Activated T-cell treated with anti-CD3 and anti-CD28 coated beads, Interleukin-2, amount 50 U/mL, for 72 hours (primary cell): ENCODE data around the gene KIZ. TPM values are rescaled to one million over a fixed set of nuclear protein-coding genes. Genes with fewer than 3 reads are reported as not detected.
"Not testable (repeated sequence)": the region's sequence is repeated elsewhere in the genome, so short reads cannot be mapped to it uniquely, and the experiment has no call there.

Source experiments
- ATAC-seq, 2 donors: fragments of 150-1000 bp; cut with Tn5 transposase; replicated peaks in 1 of 2; 2 replicates each; pipeline ENCODE4 v1.10.0; 2021; ENCODE audit warnings: moderate library complexity in 2 of 2, mild to moderate bottlenecking in 1 of 2
- DNase-seq, 2 donors: peaks; one replicate each; pipeline ENCODE4 v3.0.0; 2021 to 2022; ENCODE audit warnings: mixed read lengths in 1 of 2
- H3K27ac Mint-ChIP-seq: one replicate; pipeline ENCODE4 v1.8.0; 2022; ENCODE audit warnings: mild to moderate bottlenecking, moderate library complexity, mixed read lengths
- H3K27me3 Mint-ChIP-seq: one replicate; pipeline ENCODE4 v1.8.0; 2022; ENCODE audit warnings: low read depth, mixed read lengths
- H3K36me3 Mint-ChIP-seq, 2 donors: one replicate each; pipeline ENCODE4 v1.8.0; 2022; ENCODE audit warnings: mixed read lengths in 2 of 2, mild to moderate bottlenecking in 1 of 2; ENCODE audit not compliant: insufficient read depth in 2 of 2
- H3K4me1 Mint-ChIP-seq: one replicate; pipeline ENCODE4 v1.8.0; 2022; ENCODE audit warnings: low read depth, mixed read lengths
- H3K4me3 Mint-ChIP-seq, 2 donors: one replicate each; pipeline ENCODE4 v1.8.0; 2022; ENCODE audit warnings: mild to moderate bottlenecking in 2 of 2, mixed read lengths in 2 of 2, moderate library complexity in 2 of 2
- H3K9me3 Mint-ChIP-seq, 2 donors: one replicate each; pipeline ENCODE4 v1.8.0; 2022; ENCODE audit warnings: mixed read lengths in 2 of 2
- total RNA-seq, 2 donors: library from RNA; stranded (reverse); gene quantifications; one replicate each; pipeline ENCODE4 v1.2.3, GENCODE V29; 2022

The KIZ gene
- total RNA-seq, 2 donors from 2014 or later, result 24.0 to 30.9 TPM

DNA sequence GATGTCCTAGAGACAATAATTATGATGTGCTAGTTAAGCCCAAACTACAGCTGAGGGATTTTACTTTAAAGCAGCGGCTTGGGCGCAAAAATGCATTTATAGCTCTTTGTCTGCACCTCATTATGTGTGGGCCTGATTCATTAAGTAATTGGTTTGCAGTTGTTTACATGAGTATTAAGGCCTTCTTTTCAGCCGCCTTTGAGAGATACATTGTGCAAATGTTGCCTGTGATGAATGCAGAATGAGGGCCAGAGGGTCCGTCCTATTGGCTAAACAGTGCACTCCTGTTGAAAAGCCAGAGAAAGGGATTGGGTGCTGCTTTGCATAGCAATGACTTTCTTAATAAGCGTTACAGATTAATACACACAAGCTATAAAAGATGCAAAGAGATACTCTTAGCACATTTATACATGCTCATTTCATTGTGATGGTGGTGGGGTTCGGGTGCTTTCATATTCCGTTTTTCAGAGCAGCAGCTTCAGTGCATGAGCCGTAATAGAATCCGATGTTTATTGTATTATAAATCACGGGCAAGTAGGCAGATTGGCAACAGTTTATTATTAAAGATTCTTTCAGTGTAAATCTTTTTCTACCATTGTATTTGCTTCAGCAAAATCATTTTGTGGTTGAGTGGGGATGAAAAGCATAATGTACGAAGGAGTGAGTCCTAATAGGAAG lies 109.1 kb downstream of the KIZ start:
- peaks cover 5% of the 10 kb centered on the region for H3K4me1 Mint-ChIP-seq
- no peaks in the 10 kb centered on the region for H3K36me3 Mint-ChIP-seq
- no peak overlapping the region for H3K27ac Mint-ChIP-seq
- no peak for ATAC-seq
- H3K9me3 Mint-ChIP-seq, result no peaks in the 10 kb centered on the region
- no peak overlapping the region for H3K4me3 Mint-ChIP-seq
- no peaks in the 10 kb centered on the region for H3K27me3 Mint-ChIP-seq
- no peak for DNase-seq

GRCh38 chr20:21235484-21236445 lies 109.9 kb downstream of the KIZ start:
- peaks cover 5% of the 10 kb centered on the region for H3K4me1 Mint-ChIP-seq
- no peak overlapping the region for H3K27ac Mint-ChIP-seq
- no peaks in the 10 kb centered on the region for H3K27me3 Mint-ChIP-seq
- H3K36me3 Mint-ChIP-seq, result no peaks in the 10 kb centered on the region
- H3K9me3 Mint-ChIP-seq, result no peaks in the 10 kb centered on the region
- ATAC-seq (peak; percentile 75 to 80), DNase-seq (peak; percentile 68 to 76)
- H3K4me3 Mint-ChIP-seq, result peak overlapping the region; percentile 52 to 72

DNA sequence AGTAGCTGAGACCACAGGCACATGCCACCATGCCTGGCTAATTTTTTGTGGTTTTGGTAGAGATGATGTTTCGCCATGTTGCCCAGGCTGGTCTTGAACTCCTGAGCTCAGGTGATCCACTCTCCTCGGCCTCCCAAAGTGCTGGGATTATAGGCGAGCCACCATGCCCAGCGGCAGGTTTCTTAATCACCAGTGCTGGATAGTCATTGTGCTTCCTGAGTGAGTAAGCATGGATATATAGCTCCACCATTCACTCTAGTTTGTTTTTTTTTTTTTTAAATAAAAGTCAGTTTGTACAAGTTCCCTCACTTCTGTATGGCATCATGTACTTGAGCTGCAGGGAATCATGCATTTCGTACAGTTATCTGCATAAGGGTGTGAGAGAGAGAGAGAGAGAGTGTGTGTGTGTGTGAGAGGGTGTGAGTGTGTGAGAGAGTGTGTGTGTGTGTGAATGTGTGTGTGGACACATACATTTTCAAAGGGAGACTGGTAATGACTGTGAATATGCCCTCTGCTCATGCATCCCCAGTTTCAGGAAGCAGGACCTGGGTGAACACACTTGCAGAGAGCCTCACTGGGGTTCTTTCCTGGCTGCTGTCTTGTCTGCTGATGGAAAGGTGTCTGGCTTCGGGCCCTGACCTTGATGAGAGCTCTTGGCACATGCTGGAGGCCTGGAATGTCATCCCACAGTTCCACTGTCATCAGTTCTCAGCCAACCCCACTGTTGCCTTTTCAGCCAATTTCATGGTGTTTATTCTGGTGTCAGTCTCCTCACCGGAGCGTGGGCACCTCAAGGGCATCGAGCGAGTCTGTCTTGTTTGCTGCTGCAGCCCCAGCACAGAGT lies 112.3 kb downstream of the KIZ start:
- Mint-ChIP-seq H3K4me1 (peaks cover 5% of the 10 kb centered on the region), H3K27ac (no peak overlapping the region), H3K27me3 (no peaks in the 10 kb centered on the region), H3K4me3 (no peak overlapping the region), H3K9me3 (no peaks in the 10 kb centered on the region), H3K36me3 (no peaks in the 10 kb centered on the region)
- DNase-seq (no peak), ATAC-seq (no peak)

DNA sequence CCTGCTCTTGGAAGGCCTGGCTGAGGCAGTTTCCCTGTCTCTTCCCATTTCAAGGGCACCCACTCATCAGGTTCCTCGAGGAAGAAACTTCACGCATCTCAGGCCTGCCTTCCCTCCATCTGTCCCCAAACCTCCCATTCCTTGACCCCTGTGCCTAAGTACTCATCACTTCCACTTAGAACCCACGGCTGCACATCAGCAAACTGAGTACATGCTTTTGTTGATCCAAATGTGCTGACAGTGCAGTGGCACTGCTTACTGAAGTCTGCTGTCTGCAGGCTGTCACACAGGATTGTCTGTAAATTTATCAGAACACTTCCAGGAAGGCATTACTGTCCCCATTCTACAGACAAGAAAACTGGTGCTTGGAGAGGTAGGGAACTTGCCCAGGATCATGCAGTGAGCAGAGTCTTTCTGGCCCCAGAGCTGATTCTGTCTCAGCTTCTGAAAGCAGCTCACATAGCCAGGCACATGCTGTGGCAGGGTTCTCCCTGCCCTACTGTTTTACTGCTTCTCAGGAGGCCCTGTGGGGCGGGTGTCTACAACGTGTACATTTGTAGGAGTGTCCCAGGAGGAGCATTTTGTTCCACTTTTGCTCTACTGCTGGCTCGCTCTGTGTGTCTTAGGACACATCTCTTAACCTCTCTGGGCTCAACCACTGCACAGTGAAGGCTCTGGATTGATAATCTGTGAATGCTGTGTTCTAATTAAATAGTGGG lies 113.1 kb downstream of the KIZ start:
- Mint-ChIP-seq H3K4me1 (peaks cover 5% of the 10 kb centered on the region), H3K36me3 (no peaks in the 10 kb centered on the region), H3K9me3 (no peaks in the 10 kb centered on the region), H3K4me3 (no peak overlapping the region), H3K27ac (no peak overlapping the region), H3K27me3 (no peaks in the 10 kb centered on the region)
- DNase-seq, result no peak
- ATAC-seq, result no peak

DNA sequence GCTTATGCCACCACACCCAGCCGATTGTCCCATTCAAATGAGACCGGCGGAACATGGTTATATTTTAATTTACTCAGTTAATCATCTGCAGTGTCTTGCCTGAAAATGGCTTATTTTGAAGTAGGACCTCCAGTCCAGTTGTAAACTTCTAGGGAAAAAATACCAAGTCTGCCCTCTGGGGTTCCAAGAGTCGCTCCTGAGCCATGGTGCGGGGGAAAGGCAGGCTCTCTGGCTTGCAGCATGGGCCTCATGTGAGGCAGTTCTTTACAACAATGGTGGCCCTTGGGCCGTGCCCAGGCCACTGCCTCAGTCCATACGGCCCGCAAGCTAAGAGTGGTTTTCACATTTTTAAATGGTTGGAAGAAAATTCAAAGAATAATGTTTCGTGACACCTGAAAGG lies 114.5 kb downstream of the KIZ start:
- H3K27ac Mint-ChIP-seq, result no peak overlapping the region
- H3K36me3 Mint-ChIP-seq, result no peaks in the 10 kb centered on the region
- ATAC-seq (no peak), DNase-seq (no peak)
- peaks cover 5% of the 10 kb centered on the region for H3K4me1 Mint-ChIP-seq
- no peaks in the 10 kb centered on the region for H3K9me3 Mint-ChIP-seq
- no peak overlapping the region for H3K4me3 Mint-ChIP-seq
- H3K27me3 Mint-ChIP-seq, result no peaks in the 10 kb centered on the region

DNA sequence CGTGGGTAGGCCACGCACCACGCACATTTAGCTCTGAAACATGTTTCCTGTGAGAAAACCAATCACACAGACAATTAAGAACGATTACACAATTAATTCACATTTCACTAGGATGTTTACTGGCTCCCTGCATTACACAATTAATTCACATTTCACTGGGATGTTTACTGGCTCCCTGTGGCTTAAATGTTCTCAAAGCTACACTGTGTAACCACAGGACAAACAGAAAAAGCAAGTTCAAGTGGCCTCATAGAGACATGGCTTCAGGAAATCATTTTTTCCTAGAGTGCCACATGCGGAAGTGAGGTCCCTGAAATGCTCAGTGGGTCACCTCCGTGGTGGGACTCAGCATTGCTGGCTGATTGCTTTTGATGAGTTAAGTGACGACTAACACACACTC lies 115.5 kb downstream of the KIZ start:
- Mint-ChIP-seq H3K4me1 (no peaks in the 10 kb centered on the region), H3K4me3 (no peak overlapping the region), H3K27ac (no peak overlapping the region), H3K27me3 (no peaks in the 10 kb centered on the region), H3K36me3 (no peaks in the 10 kb centered on the region), H3K9me3 (no peaks in the 10 kb centered on the region)
- no peak for ATAC-seq
- no peak for DNase-seq

- Mint-ChIP-seq H3K4me1 (no peaks in the 10 kb centered on the region), H3K27me3 (no peaks in the 10 kb centered on the region), H3K27ac (no peak overlapping the region), H3K36me3 (peaks cover 0 to 2% of the 10 kb centered on the region in 2 donors), H3K4me3 (no peak overlapping the region), H3K9me3 (no peaks in the 10 kb centered on the region)
- DNase-seq, result no peak
- ATAC-seq, result no peak
These were observed 117.9 kb downstream of the KIZ start for GRCh38 chr20:21243811-21244210.

- Mint-ChIP-seq H3K27me3 (no peaks in the 10 kb centered on the region), H3K9me3 (no peaks in the 10 kb centered on the region), H3K4me3 (no peak overlapping the region), H3K4me1 (peaks cover 10% of the 10 kb centered on the region), H3K36me3 (peaks cover 0 to 2% of the 10 kb centered on the region in 2 donors), H3K27ac (no peak overlapping the region)
- DNase-seq, result no peak
- ATAC-seq, result no peak
These were observed 118.9 kb downstream of the KIZ start for GRCh38 chr20:21244808-21245207.

- Mint-ChIP-seq H3K4me1 (peaks cover 23% of the 10 kb centered on the region), H3K27ac (no peak overlapping the region), H3K9me3 (no peaks in the 10 kb centered on the region), H3K4me3 (no peak overlapping the region), H3K27me3 (no peaks in the 10 kb centered on the region), H3K36me3 (peaks cover 0 to 2% of the 10 kb centered on the region in 2 donors)
- DNase-seq (no peak), ATAC-seq (no peak)
These were observed 120.3 kb downstream of the KIZ start for GRCh38 chr20:21246161-21246560.

DNA sequence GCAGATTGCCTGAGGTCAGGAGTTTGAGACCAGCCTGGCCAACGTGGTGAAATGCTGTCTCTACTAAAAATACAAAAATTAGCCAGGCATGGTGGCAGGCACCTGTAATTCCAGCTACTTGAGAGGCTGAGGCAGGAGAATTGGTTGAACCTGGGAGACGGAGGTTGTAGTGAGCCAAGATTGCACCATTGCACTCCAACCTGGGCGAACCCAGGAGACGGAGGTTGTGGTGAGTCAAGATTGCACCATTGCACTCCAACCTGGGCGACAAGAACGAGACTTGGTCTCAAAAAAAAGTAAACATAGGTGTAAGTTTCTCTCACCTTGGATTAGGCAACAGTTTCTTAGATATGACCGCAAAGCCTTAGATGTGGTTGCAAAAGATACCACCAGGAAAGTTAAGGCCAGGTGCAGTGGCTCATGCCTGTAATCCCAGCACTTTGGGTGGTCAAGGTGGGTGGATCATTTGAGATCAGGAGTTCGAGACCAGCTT lies 121.8 kb downstream of the KIZ start:
- not testable (repeated sequence) for ATAC-seq, DNase-seq, H3K36me3 Mint-ChIP-seq, H3K9me3 Mint-ChIP-seq, H3K4me3 Mint-ChIP-seq, H3K27me3 Mint-ChIP-seq
- H3K27ac Mint-ChIP-seq, result peak overlapping the region; percentile 65
- peaks cover 37% of the 10 kb centered on the region for H3K4me1 Mint-ChIP-seq

- Mint-ChIP-seq H3K9me3 (no peaks in the 10 kb centered on the region), H3K4me1 (peaks cover 39% of the 10 kb centered on the region), H3K4me3 (peak overlapping the region; percentile 52 to 73), H3K27ac (peak overlapping the region; percentile 74), H3K27me3 (peaks cover 3% of the 10 kb centered on the region), H3K36me3 (peaks cover 0 to 2% of the 10 kb centered on the region in 2 donors)
- ATAC-seq, result peak; percentile 88 to 94
- DNase-seq, result peak; percentile 8 to 29
These were observed 125.4 kb downstream of the KIZ start for GRCh38 chr20:21251278-21251677.

- H3K4me1 Mint-ChIP-seq, result peaks cover 7% of the 10 kb centered on the region
- no peak overlapping the region for H3K4me3 Mint-ChIP-seq
- no peak overlapping the region for H3K27ac Mint-ChIP-seq
- H3K27me3 Mint-ChIP-seq, result peaks cover 25% of the 10 kb centered on the region
- H3K36me3 Mint-ChIP-seq, result no peaks in the 10 kb centered on the region
- DNase-seq, result no peak
- ATAC-seq, result no peak
- no peaks in the 10 kb centered on the region for H3K9me3 Mint-ChIP-seq
These were observed 131.3 kb downstream of the KIZ start for GRCh38 chr20:21257192-21257591.
